ENCODE measurements around the gene CNTNAP2.

- TF ChIP-seq CTCF (IDR thresholded peaks at IDR 0.05) = no peak
- TF ChIP-seq POLR2A (IDR thresholded peaks at IDR 0.05) = no peak
These were observed 1681.4 kb downstream of the CNTNAP2 start for GRCh38 chr7:147798001-147798400.

Data from heart left ventricle (tissue), 13 donors.